Activated naive CD8-positive, alpha-beta T cell treated with anti-CD3 and anti-CD28 coated beads, Interleukin-2, amount 50 U/mL, for 16 hours (primary cell): ENCODE data around the gene SGSM1.
"Not testable (repeated sequence)": the region's sequence is repeated elsewhere in the genome, so short reads cannot be mapped to it uniquely, and the experiment has no call there.

Source experiments
- DNase-seq: peaks from one replicate; pipeline ENCODE4 v3.0.0-alpha.2; 2020; ENCODE audit warnings: low read depth, low spot score

Gene SGSM1

DNA sequence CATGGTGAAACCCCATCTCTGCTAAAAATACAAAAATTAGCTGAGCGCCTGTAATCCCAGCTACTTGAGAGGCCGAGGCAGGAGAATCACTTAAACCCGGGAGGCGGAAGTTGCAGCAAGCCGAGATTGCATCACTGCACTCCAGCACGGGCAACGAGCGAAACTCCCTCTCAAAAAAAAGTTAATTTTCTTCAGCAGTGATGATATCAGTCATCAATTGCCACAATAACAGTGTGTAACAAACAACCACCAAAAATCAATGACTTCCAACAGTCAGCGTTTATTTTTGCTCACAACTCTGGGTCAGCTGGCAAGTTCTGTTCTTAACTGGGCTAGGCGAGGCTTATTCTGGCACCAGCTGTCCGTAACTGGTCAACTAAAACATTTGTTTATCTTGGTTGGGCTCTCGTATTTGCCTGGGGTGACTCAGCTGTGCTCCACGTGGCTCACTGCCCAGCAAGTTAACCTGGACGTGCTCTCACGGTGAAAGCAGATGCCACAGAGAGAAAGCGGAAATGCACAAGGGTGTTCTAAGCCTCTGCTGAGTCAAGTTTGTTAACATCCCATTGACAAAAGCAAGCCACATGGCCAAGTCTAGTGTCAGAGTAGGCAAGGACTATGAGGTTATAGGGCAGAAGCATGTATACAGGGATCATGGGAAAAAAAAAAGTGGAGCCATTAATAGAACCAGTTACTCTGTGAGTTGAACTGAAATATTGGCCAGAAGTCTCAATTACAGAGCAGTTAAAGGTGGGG lies 88.4 kb downstream of the SGSM1 start:
- no peak for DNase-seq

DNA sequence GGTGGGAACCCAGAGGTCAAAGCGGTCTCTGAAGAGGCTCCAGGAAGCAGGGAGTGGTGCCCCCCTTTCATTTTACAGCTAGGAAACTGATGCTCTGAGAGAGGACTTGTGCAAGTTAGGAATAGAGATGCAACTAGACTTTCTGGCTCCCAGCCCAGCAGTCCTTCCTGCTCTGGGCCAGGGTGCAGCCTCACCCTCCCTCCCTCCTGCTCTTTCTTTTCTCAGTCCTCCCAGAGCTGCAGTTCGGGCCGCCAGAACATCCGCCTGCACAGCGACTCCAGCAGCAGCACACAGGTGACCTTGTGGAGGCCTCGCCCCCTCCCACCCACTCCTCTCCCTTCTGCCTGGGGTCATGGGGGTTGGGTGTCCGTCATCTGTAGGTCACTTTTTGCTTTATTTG lies 89.0 kb downstream of the SGSM1 start:
- DNase-seq: no peak

DNA sequence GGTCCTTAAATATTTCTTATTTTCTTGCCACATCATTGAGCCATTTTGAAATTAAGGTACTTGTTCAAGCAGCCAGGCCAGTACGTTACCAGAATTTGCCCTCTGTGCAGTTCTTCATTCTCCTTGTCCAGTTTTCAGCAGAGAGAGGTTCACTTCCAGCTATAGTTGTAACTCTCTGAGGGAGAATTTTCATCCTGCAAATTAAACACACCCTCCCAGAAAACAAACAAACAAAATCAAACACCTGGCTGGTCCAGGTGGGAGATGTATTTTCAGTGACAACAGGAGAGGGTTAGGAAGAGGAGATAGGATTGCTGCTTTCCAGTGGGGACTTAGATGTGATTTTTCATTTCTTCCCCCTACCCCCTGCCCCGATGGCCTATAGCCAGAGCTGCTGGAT lies 95.4 kb downstream of the SGSM1 start:
- DNase-seq: no peak

DNA sequence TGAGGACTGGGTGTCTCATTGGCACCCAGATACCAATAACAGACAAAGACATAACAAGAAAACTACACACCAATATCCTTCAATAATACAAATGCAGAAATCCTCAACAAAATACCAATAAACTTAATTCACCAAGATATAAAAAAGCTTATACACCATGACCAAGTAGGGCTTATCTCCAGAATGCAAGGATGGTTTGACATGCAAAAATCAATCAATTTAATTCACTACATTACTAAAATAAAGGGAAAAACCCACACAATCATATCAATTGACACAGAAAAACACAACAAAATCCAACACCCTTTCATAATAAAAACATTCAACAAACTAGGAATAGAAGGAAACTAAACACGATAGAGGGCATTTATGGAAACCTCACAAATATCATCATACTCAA lies 99.9 kb downstream of the SGSM1 start:
- DNase-seq: no peak

DNA sequence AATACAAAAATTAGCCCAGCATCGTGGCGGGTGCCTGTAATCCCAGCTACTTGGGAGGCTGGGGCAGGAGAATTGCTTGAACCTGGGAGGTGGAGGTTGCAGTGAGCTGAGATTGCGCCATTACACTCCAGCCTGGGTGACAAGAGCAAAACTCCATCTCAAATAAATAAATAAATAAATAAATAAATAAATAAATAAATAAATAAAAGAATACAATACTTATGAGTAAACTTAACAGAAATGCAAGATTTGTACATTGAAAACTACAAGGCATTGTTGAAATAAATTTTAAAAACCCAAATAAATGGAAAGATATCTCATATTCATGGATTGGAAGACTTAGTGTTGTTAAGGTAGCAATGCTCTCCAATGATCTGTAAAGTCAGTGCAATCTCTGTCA lies 101.1 kb downstream of the SGSM1 start:
- DNase-seq: not testable (repeated sequence)

DNA sequence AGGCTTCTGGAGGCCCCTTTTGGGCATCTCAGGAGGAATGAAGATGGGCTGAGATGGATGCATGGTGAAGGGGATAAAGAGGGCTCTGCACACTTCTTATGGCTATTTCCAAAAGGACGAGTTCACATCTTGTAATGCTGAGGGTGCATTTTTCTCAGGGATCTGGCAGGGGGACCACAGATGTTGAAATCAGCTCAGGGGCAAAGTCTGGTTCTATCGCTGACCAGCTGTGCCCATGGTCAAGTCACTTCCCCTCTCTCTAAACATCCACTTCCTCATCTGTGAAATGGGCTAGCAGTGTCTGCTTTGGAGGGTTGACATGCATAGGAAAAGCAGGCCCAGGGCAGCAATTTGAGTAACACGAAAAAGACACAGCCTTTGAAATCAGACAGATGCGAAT lies 114.0 kb downstream of the SGSM1 start:
- no peak for DNase-seq

DNA sequence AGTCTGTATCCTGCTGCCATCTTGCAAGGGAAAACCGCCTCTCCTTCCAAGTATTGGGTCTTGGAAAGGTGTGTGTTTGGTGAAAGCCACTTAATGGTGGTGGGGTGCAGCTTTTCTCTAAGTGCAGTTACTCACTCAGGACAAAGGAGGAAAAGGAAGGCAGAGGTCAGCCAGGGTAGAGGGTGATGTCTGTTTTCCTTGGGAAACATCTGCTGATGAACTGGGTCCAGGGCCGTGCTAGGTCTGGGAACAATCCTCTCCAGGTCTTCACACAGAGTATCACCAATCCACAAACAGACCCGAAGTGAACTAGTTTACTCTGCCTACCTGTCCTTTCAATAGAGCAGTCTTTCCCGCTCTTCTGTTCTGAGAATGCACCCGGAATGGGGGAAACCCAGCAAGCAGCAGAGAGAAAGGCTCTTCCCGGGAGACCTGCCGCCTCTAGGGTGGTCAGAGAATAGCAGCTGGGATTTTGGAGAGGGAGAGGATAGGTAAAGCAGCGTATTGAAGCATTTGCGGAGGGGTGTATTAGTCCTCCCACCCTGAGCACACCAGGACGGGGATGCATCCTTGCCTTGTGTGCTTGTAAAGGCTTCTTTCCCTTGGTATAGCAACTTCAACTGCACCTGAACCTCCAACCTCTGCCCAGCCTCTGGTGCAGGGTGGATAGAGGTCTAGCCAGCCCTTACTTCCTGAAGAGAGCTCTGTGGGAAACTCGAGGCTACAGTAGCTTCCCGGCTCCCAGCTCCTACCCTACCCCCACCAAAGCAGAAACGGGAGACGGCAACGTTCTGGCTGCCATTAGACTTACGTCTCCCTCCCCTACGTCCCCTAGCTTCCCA lies 119.8 kb downstream of the SGSM1 start:
- no peak for DNase-seq

DNA sequence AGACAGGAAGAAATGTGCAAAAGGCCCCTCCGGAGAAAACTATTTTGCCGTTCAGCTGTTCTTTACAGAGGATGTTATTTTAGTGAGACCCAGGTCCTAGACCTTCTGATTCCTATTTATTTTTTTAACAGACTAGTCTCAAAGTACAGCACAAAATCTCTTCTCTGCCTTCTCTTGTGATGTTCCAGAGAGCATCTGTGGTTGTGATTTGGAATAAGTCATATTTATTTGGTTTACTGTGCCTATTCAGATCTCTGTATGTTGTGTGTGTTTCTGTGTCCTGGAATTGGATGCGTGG lies 120.4 kb downstream of the SGSM1 start:
- DNase-seq: no peak

DNA sequence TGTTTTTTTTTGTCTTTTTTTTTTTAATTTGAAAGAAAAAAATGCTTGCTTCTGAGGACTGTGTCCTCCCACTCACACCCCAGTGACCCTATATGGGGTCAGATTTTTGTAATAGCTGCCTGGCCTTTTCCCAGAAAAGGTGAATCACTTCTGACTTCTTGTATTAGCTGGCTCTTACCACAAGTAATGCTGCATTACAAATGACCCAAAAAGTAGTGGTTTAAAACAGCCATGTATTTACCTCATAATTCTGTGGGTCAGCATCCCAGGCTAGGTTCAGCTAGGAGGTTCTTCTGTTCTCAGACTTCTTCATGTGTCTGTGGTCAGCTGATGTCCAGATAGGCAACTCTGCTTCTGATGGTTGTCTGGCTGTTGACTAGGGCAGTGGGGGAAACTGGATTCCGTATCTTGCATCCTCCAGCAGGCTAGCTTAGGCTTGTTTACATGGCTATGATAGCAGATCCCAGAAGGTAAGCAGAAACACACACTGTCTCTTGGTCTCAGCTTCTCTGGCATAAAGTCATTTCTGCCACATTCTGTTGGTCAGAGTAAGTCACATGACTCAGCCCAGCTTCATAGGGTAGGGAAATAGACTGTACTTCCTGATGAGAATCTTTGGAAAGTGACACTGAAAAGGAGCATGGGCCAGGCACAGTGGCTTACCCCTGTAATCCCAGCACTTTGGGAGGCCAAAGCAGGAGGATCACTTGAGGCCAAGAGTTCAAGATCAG lies 121.0 kb downstream of the SGSM1 start:
- DNase-seq: no peak

DNA sequence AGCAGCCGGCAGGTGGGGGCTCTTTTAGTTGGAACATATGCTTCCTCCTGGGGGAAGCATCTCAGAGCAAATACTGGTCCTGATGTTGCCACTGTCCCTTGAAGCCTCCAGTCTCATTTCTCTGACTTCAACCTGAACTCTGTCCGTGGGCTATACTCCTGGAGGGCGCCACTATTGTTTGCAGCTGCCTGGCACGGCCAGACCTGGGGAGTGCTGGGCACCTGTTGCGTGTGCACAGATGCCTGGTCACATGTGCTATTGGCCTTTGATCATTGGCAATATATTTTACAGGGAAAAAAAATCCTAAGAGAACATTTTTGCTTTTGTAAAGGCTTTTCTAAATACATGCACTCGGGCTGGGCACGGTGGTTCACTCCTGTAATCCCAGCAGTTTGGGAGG lies 122.3 kb downstream of the SGSM1 start:
- DNase-seq: no peak

DNA sequence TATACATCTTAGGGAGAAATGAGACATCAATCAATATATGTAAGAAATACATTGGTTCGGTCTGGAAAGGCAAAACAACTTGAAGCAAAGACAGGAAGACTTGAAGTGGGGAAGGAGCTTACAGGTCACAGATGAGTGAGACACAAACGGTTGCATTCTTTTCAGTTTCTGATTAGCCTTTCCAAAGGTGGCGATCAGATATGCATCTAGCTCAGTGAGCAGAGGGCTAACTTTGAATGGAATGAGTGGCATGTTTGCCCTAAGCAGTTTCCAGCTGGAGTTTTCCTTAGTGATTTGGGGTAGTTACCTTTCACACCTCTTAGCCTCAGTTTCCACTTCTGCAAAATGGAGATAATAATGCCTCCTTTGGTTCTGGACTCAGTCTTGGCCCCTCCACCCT lies 124.7 kb downstream of the SGSM1 start:
- DNase-seq: no peak

DNA sequence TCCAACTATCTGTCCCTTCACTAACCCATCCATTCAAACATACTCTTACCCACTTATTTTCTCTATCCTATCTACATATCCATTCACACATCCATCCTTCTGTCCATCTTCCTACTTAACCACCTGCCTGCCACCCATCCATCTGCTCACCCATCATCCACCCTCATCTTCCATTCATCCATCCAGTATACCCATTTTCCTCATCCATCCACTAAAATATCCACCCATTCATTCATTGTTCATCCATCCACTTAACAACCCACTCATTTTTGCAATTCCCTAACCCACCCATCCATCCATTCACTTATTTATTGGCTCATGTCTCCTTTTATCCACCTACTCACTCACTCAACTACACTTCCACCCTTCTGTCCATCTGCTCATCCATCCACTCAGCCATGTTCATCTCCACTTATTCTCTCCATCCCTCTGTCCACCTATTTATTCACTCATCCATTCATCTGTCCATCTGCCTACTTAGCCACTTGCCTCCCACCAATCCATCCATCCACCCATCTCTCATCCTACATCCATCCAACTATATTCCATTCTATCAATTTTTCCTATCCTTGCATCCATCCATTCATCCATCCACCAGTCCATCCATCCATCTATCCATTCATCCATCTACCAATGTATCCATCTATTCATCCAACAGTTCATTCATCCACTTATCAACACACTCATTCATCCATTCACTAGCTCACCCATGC lies 129.9 kb downstream of the SGSM1 start:
- no peak for DNase-seq

DNA sequence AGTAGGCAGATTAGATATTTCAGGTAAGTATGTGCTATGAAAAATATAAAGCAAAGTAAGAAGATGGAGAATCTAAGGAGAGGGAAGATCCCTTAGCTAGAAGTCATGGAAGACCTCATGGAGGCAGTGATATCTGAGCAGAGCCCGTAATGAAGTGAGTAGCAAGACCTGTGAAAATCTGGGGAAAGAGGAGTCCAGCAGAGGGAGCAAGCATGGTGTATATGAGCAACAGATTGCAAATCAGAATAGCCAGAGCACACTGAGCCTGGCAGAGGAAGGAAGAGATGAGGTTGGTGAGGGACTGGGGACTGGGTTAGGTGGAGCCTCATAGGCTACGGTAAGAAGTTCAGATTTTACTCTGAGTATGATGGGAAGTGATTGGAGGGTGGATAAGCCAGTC lies 131.1 kb downstream of the SGSM1 start:
- DNase-seq: no peak

DNA sequence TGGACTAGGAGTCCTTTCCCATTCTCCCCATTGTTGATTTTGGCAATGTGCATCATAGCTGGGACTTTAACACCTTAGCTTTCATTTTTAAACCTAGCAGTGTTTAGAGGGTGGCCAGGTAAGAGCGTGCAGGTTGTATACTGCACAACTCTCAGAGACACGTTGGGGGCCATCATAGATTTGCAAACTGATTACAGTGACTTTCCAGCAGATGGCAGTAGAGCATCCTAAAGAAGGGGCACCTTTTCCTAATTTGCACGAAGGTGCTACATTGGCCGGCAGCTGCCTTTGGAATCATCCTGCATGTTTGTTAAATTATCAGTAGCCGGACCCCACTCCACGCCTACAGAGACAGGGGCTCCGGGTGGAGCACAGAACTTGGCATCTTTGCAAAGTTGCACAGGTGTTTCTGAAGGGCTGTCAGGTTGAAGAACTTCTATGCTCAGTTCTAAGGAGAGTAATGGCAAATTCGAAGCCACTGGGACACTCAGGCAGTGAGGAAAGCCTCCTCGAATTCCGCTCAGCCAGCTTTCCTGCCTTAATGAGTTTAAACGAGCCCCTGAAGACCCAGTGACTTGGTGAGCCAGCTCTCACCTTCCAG lies 132.8 kb downstream of the SGSM1 start:
- no peak for DNase-seq

DNA sequence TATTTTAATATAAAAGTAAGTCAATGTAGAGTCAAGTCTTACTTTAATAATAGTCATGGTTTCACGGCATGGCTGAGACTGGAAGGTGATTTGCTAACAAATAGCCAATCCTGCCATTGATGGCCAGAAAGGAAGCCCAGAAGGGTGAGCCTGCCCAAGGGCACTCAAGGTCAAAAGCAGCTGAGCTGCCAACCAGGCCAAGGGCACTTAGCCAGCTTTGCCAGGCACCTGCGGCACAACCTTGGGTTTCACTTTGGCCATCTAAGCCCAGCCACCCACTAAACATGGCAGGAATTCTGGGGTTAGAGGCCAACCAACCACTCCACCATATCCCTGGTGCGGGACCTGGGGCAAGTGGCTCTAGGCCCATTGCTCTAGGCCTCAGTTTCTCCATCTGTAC lies 136.3 kb downstream of the SGSM1 start:
- no peak for DNase-seq

DNA sequence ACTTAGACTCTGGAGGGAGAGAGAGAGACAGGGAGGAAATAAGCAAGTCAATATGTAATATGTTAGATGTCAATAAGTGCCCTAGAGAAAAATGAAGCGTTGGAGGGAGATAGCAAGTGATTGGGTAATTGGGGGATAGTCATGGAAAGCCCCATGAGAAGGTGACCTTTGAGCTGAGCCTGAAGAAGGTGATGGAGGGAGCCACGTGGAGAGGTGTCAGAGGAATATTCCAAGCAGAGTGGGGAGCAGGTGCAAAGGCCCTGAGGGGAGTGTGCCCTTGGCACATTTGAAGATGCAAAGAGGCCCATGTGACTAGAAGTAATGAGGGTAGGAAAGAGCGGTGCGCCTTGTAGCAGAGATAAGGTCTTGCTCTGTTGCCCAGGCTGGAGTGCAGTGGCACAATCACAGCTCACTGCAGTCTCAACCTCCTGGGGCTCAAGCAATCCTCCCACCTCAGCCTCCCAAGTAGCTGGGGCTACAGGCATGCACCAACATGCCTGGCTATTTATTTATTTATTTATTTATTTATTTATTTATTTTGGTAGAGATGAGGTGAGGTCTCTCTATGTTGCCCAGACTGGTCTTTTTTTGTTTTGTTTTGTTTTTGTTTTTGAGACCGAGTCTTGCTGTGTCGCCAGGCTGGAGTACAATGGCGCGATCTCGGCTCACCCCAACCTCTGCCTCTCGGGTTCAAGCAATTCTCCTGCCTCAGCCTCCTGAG lies 138.4 kb downstream of the SGSM1 start:
- no peak for DNase-seq

DNA sequence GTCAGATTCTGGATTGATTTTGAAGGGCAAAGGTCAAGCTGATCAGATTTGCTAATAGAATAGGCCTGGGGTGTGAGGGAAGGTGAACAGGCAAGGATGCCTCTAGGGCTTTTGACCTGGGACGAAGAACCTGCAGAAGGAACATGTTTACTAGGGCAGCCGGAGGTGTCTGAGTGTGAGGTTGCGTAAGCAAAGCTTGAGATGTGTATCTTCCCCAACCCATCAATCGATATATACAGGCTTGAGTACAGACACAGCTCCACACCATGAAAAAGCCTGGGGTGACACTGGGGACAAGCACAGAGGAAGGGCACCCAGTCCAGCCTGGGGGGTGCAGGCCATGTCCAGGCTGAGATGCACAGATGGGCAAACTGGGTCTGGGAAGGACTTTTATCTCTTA lies 139.4 kb downstream of the SGSM1 start:
- DNase-seq: no peak

DNA sequence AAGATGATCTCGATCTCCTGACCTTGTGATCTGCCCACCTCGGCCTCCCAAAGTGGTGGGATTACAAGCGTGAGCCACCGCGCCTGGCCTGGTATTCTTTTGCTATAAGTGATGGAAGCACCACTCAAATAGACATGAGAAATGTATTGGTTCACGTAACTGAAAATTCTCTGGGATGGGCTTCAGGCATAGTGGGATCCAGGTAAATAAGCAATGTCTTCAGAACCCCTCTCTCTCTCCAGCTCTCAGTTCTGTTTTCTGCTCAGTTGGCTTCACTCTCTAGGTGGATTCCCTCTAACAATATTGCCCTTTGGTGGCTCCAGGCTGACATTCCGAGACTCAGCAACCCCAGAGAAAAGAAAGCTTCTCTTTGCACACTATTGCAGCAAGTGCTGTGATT lies 141.4 kb downstream of the SGSM1 start:
- DNase-seq: no peak

DNA sequence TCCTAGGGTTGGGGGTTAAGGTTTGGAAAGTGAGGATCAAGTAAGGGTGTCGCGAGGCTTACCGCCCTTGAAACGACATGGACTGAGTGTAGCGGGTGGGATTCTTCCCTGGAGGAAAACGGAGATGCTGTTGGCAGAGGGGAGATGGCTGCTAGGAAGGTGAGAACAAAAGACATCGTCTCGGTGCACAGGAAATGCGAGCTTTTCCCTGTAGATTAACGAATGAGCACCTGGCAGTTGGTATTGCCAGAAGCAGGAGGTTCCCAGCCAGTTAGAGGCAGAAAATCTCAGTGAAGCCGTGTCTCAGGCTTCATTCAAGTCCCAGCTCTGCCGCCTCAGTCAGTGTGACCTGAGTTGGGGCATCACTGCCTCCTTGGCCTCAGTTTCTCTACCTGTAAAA lies 141.9 kb downstream of the SGSM1 start:
- DNase-seq: no peak

DNA sequence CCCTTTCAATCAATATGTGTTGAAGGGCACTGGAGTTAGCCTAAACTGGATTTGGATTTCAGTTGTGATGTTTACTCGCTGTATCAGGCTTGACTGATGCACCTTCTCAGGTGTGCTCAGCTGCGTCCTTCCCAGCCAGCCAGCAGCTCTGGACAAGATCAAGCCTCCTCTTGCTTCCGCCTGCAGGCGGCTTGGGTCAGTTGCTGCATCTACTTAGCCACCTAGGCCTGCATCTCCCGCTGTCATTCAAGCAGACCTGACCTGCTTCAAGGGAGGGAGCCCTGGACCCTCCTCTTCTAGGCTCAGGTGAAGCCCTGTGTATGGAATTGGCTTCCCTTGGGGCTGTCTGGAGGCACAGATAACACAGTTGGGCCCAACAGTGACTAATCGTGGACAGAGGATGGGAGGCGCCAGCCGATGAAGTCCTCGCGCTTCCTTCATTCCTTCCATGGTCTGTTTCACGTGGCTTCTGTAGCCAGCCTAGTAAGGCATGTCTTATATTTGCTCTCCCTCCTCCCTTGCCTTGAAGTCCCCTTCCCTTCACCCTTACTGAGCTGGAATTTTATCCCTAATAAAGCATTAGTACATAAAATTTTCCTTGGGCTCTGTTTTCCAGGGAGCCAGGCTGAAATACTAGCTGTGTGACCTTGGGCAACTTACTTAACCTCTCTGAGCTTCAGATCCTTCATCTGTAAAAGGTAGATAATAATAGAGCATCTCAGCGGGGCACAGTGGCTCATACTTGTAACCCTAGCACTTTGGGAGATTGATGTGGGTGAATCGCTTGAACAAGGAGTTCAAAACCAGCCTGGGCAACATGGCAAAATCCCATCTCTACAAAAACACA lies 142.6 kb downstream of the SGSM1 start:
- DNase-seq: no peak
